ENCODE measurements around the gene ANKRD49. TPM values are rescaled to one million over a fixed set of nuclear protein-coding genes. Genes with fewer than 3 reads are reported as not detected.

The ANKRD49 gene
- total RNA-seq, 1 donor from 2014 or later, result 11.7 TPM

- Mint-ChIP-seq H3K27ac (ENCODE audit: unreplicated experiment) (no peak overlapping the region), H3K4me1 (no peaks in the 10 kb centered on the region), H3K36me3 (ENCODE audit: low read depth) (no peaks in the 10 kb centered on the region), H3K9me3 (no peaks in the 10 kb centered on the region), H3K27me3 (ENCODE audit: low read depth) (peaks cover 26% of the 10 kb centered on the region), H3K4me3 (no peak overlapping the region)
- TF ChIP-seq CTCF (conservative IDR thresholded peaks at IDR 0.05), result no peak
- no peak for DNase-seq (ENCODE audit: low read depth, low spot score)
These were observed 24.5 kb downstream of the ANKRD49 start for GRCh38 chr11:94518300-94518699.

- Mint-ChIP-seq H3K9me3 (no peaks in the 10 kb centered on the region), H3K4me1 (no peaks in the 10 kb centered on the region), H3K27ac (ENCODE audit: unreplicated experiment) (no peak overlapping the region), H3K4me3 (no peak overlapping the region), H3K36me3 (ENCODE audit: low read depth) (no peaks in the 10 kb centered on the region), H3K27me3 (ENCODE audit: low read depth) (peaks cover 16% of the 10 kb centered on the region)
- peak; percentile 87 for TF ChIP-seq CTCF (conservative IDR thresholded peaks at IDR 0.05)
- no peak for DNase-seq (ENCODE audit: low read depth, low spot score)
These were observed 25.8 kb downstream of the ANKRD49 start for GRCh38 chr11:94519478-94520084.

GRCh38 chr11:94521684-94522083, 27.9 kb downstream of the ANKRD49 start:
- Mint-ChIP-seq H3K9me3 (no peaks in the 10 kb centered on the region), H3K36me3 (ENCODE audit: low read depth) (no peaks in the 10 kb centered on the region), H3K27ac (ENCODE audit: unreplicated experiment) (no peak overlapping the region), H3K4me1 (no peaks in the 10 kb centered on the region), H3K4me3 (no peak overlapping the region), H3K27me3 (ENCODE audit: low read depth) (peaks cover 9% of the 10 kb centered on the region)
- DNase-seq (ENCODE audit: low read depth, low spot score), result no peak
- peak; percentile 47 for TF ChIP-seq CTCF (conservative IDR thresholded peaks at IDR 0.05)

- Mint-ChIP-seq H3K9me3 (no peaks in the 10 kb centered on the region), H3K27me3 (ENCODE audit: low read depth) (peaks cover 8% of the 10 kb centered on the region), H3K4me3 (no peak overlapping the region), H3K27ac (ENCODE audit: unreplicated experiment) (no peak overlapping the region), H3K4me1 (no peaks in the 10 kb centered on the region), H3K36me3 (ENCODE audit: low read depth) (no peaks in the 10 kb centered on the region)
- no peak for TF ChIP-seq CTCF (conservative IDR thresholded peaks at IDR 0.05)
- DNase-seq (ENCODE audit: low read depth, low spot score), result no peak
These were observed 30.6 kb downstream of the ANKRD49 start for GRCh38 chr11:94524341-94524740.

GRCh38 chr11:94525546-94526324, 32.0 kb downstream of the ANKRD49 start:
- Mint-ChIP-seq H3K27ac (ENCODE audit: unreplicated experiment) (no peak overlapping the region), H3K4me3 (no peak overlapping the region), H3K36me3 (ENCODE audit: low read depth) (no peaks in the 10 kb centered on the region), H3K27me3 (ENCODE audit: low read depth) (peaks cover 8% of the 10 kb centered on the region), H3K4me1 (no peaks in the 10 kb centered on the region), H3K9me3 (no peaks in the 10 kb centered on the region)
- TF ChIP-seq CTCF (conservative IDR thresholded peaks at IDR 0.05), result no peak
- DNase-seq (ENCODE audit: low read depth, low spot score), result no peak
